Breast epithelium (tissue), 4 donors: ENCODE data around the gene SLC8B1. TPM values are rescaled to one million over a fixed set of nuclear protein-coding genes. Genes with fewer than 3 reads are reported as not detected.

Experiments used
- DNase-seq, 2 donors: peaks; one replicate each; pipeline ENCODE4 v3.0.0-alpha.2; 2019; ENCODE audit warnings: low spot score in 2 of 2
- H3K27ac ChIP-seq, 2 donors: fragments of 200-600 bp; sonication (generic) in 1 of 2; one replicate each; pipeline ENCODE4 v1.5.1; 2016 to 2019; ENCODE audit warnings: mild to moderate bottlenecking in 1 of 2
- H3K27me3 ChIP-seq, 2 donors: fragments of 200-600 bp; sonication (generic) in 1 of 2; one replicate each; pipeline versions ENCODE4 v1.5.1 to v1.6.0; 2017 to 2019; ENCODE audit warnings: control low read depth in 1 of 2, mild to moderate bottlenecking in 1 of 2
- H3K36me3 ChIP-seq: fragments of 200-600 bp; one replicate; pipeline ENCODE4 v1.5.1; 2019
- H3K4me1 ChIP-seq, 2 donors: fragments of 200-600 bp; sonication (generic); one replicate each; pipeline ENCODE4 v1.5.1; 2016 to 2019; ENCODE audit warnings: control low read depth in 1 of 2
- H3K4me3 ChIP-seq, 3 donors: fragments of 200-600 bp; sonication (generic); 1 replicate in 2 of 3; 2 replicates in 1 of 3; pipeline ENCODE4 v1.5.1; 2016 to 2019; ENCODE audit warnings: mild to moderate bottlenecking in 3 of 3, moderate library complexity in 2 of 3
- H3K9me3 ChIP-seq, 2 donors: fragments of 200-600 bp; sonication (generic) in 1 of 2; one replicate each; pipeline ENCODE4 v1.5.1; 2016 to 2019; ENCODE audit warnings: control low read depth in 1 of 2
- POLR2A ChIP-seq: fragments of 450-650 bp; IDR thresholded peaks from one replicate; pipeline ENCODE4 v1.6.1; 2016; ENCODE audit warnings: antibody characterized with exemption, mild to moderate bottlenecking, moderate library complexity
- POLR2AphosphoS5 ChIP-seq, 3 donors: sonication (generic); formaldehyde crosslinking; IDR thresholded peaks; one replicate each; pipeline ENCODE4 v1.6.1; 2017; ENCODE audit warnings: antibody characterized with exemption in 3 of 3
- intact Hi-C: fragments of 100-400 bp; cut with DNase I; formaldehyde crosslinking; loops from one replicate; pipeline ENCODE4 v1.15.1; 2023; ENCODE audit warnings: low total_unique reads
- total RNA-seq, 3 donors: library from RNA; depleted of rRNA; stranded (reverse); fragments of >200 nt; gene quantifications; one replicate each; pipeline ENCODE4 v1.1.0, GENCODE V29; 2016
- TF ChIP-seq, protein P1 (sequence below), 3 donors: fragments of 450-650 bp; IDR thresholded peaks; one replicate each; pipeline ENCODE4 v1.5.1; 2016 to 2017; ENCODE audit warnings: antibody characterized with exemption in 3 of 3, mild to moderate bottlenecking in 3 of 3, moderate library complexity in 3 of 3

SLC8B1 gene
- total RNA-seq, 3 donors from 2014 or later = 32.6 to 36.1 (median 35.4) TPM

DNA sequence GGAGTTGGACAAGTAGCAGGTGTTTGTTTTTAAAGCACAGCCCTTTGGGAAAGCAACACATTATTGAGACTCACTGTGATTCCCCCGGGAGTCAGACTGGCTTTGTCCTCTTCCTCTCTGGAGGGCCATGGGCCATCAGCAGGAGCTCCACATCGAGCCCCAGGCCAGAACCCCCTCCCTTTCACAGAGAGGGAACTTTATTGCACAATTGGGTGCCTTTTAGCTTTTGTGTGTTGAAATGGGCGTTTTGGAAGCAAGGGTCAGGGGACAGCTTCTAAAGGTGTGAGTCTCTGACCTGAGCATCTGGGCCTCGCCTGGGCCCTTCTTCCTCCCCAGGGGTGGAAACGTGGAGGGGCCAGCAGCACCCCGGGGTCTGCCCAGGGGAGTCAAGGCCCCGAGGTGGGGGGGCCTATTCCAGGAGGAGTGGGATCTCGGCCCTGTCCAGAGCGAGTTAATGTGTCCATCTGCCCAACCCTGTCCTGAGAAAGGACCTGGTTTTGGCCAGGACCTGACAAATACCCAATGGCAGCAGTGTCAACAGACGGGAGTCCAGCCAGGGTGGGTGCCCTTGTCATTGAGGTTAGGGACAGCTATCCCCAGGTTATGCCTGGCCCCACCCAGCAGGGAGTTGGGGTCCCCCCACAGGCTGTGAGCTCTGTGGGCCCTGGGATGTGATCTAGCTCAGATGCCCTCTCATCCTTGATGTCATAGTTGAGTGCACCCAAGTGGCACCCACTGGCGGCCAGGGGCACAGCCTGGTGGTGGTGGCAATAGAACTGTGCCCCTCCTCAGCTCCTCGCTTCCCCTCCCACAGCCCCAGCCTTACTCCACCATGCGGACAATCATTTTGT lies 37.1 kb downstream of the SLC8B1 start:
- no peaks in the 10 kb centered on the region for H3K27me3 ChIP-seq
- TF ChIP-seq POLR2A (no peak), POLR2AphosphoS5 (IDR thresholded peaks at IDR 0.05) (no peak)
- TF ChIP-seq, protein P1, sequence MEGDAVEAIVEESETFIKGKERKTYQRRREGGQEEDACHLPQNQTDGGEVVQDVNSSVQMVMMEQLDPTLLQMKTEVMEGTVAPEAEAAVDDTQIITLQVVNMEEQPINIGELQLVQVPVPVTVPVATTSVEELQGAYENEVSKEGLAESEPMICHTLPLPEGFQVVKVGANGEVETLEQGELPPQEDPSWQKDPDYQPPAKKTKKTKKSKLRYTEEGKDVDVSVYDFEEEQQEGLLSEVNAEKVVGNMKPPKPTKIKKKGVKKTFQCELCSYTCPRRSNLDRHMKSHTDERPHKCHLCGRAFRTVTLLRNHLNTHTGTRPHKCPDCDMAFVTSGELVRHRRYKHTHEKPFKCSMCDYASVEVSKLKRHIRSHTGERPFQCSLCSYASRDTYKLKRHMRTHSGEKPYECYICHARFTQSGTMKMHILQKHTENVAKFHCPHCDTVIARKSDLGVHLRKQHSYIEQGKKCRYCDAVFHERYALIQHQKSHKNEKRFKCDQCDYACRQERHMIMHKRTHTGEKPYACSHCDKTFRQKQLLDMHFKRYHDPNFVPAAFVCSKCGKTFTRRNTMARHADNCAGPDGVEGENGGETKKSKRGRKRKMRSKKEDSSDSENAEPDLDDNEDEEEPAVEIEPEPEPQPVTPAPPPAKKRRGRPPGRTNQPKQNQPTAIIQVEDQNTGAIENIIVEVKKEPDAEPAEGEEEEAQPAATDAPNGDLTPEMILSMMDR (IDR thresholded peaks at IDR 0.05) = no peak
- H3K9me3 ChIP-seq = no peaks in the 10 kb centered on the region
- intact Hi-C loops = loop anchor here (10.0 kb wide), 1 partner anchor 657 kb away; no protein-coding TSS in a partner anchor
- peak overlapping the region; percentile 59 to 87 for H3K27ac ChIP-seq
- no peak overlapping the region for H3K4me3 ChIP-seq
- H3K4me1 ChIP-seq = peaks cover 7 to 10% of the 10 kb centered on the region in 2 donors
- H3K36me3 ChIP-seq = peaks cover 10% of the 10 kb centered on the region
- DNase-seq = no peak

DNA sequence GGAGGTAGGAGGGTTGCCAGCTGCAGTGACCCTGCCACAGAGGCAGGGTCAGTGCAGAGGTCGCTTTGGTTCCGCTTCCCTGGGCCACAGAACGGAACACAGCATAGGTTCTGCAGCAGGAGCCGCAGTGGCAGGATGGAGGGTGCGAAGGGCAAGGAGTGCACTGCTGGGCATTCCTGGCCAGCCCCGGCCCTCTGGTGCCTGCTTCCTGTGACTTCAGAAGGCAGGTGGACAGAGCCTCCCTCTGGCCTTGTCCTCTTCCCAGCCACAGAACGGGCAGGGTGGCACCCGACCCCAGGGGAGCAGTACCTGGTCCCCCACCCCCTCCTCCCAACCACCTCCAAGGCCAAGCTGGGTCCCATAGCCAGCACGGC lies 37.7 kb downstream of the SLC8B1 start:
- Histone ChIP-seq H3K4me1 (peaks cover 7 to 10% of the 10 kb centered on the region in 2 donors), H3K4me3 (no peak overlapping the region), H3K27ac (peak overlapping the region in 1 of 2 donors; percentile 87), H3K36me3 (peaks cover 13% of the 10 kb centered on the region), H3K9me3 (no peaks in the 10 kb centered on the region), H3K27me3 (no peaks in the 10 kb centered on the region)
- no peak for DNase-seq
- TF ChIP-seq, protein P1 (IDR thresholded peaks at IDR 0.05) = no peak
- TF ChIP-seq POLR2A (no peak), POLR2AphosphoS5 (IDR thresholded peaks at IDR 0.05) (no peak)
- intact Hi-C loops = loop anchor here (10.0 kb wide), 1 partner anchor 658 kb away; no protein-coding TSS in a partner anchor

DNA sequence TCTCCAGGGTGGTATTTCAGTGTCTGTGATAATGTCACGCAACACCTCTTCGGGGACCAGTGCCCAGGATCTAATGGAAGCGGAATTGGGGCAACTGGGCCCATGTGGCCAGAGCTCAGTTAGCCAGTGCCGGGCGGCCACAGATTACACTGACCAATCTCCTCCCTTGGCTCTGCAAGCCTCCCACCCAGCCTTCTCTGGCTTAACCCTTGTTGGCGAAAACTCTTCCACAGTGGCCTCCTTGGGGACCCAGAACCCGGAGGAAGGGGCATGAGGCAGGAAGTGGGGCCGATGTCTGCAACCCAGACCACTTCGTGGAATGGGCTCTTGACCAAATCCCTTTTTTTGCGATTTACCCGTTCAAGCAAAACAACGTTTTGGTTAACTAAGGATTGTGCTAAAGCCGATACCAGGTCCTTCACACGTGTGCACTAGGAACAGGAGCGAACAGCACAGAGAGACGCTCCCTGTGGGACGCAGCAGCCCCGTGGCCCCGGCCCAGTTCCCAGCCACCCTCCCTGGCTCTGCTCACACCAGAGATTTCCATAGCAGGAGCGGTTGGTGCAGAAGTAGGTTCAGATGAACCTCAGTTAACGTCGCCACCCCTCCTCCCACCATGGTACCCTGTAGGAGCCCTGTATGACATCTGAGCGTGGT lies 38.2 kb downstream of the SLC8B1 start:
- TF ChIP-seq POLR2A (no peak), POLR2AphosphoS5 (IDR thresholded peaks at IDR 0.05) (no peak)
- TF ChIP-seq, protein P1 (IDR thresholded peaks at IDR 0.05) = no peak
- H3K27ac ChIP-seq = no peak overlapping the region
- H3K9me3 ChIP-seq = no peaks in the 10 kb centered on the region
- no peak overlapping the region for H3K4me3 ChIP-seq
- H3K27me3 ChIP-seq = no peaks in the 10 kb centered on the region
- peaks cover 16% of the 10 kb centered on the region for H3K36me3 ChIP-seq
- DNase-seq = no peak
- H3K4me1 ChIP-seq = peaks cover 7 to 10% of the 10 kb centered on the region in 2 donors
- intact Hi-C loops = loop anchor here (10.0 kb wide), 1 partner anchor 658 kb away; no protein-coding TSS in a partner anchor

DNA sequence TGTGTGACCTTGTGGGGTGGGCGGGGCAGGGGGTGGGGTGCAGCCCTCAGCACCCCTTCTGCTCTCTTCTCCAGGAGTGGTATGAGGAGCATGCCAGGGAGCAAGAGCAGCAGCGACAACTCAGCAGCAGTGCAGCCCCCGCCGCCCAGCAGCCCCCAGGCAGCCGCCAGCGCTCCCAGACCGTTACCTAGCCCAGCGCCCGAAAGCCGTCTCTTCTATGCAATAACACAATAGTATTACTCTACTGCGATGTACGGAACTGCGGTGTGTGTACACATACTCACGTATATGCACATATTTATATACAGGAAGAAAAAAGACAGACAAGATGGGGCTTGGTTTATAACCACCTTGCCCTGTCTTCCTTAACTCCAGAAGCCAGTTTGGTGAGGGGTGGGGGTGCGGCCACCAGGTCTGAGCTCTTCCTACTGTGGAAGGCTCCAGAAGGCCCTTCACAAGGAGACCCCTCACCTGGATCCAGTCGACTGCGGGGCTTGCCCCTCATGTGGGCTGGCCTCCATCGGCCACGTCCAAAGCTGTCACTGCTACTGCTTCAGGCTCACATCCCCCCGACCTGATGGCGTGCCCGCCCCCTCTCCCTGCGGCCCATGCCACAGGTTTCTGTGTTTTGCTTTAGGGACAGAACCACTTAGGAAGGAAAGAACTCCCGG lies 38.9 kb downstream of the SLC8B1 start:
- intact Hi-C loops = loop anchor here (10.0 kb wide), 1 partner anchor 659 kb away; no protein-coding TSS in a partner anchor
- H3K4me1 ChIP-seq = peaks cover 7 to 10% of the 10 kb centered on the region in 2 donors
- H3K4me3 ChIP-seq = no peak overlapping the region
- peak overlapping the region; percentile 33 for H3K27ac ChIP-seq
- DNase-seq = no peak
- TF ChIP-seq POLR2A (no peak), POLR2AphosphoS5 (IDR thresholded peaks at IDR 0.05) (no peak)
- TF ChIP-seq, protein P1 (IDR thresholded peaks at IDR 0.05) = no peak
- peaks cover 19% of the 10 kb centered on the region for H3K36me3 ChIP-seq
- H3K27me3 ChIP-seq = no peaks in the 10 kb centered on the region
- no peaks in the 10 kb centered on the region for H3K9me3 ChIP-seq
